GM06990 (cell line): ENCODE measurements around the gene CBY1.
A peak's percentile ranks its signal among the peaks of the same experiment; 100 is the strongest.
"Not testable (repeated sequence)": the region's sequence is repeated elsewhere in the genome, so short reads cannot be mapped to it uniquely, and the experiment has no call there.

ENCODE experiments used
- DNase-seq: peaks from one replicate; pipeline ENCODE4 v3.0.0-alpha.2; 2011; ENCODE audit not compliant: insufficient read length; ENCODE audit errors: extremely low read depth
- H3K27me3 ChIP-seq: replicated peaks from 2 replicates; pipeline ENCODE4 v1.6.0; 2011; ENCODE audit warnings: low read length; ENCODE audit not compliant: control insufficient read depth, insufficient read depth
- H3K36me3 ChIP-seq: 2 replicates; pipeline ENCODE4 v1.5.1; 2011; ENCODE audit warnings: low read length; ENCODE audit not compliant: control insufficient read depth, insufficient read depth
- H3K4me3 ChIP-seq: replicated peaks from 2 replicates; pipeline ENCODE4 v1.5.1; 2011; ENCODE audit warnings: low read depth, mild to moderate bottlenecking, control low read depth, low read length
- CTCF ChIP-seq: IDR thresholded peaks from 2 replicates; pipeline ENCODE4 v1.5.1; 2011; ENCODE audit warnings: low read length, control low read depth, mild to moderate bottlenecking, inconsistent platforms; ENCODE audit not compliant: insufficient read depth, poor library complexity, severe bottlenecking

The CBY1 gene

GRCh38 chr22:38612217-38613006 lies 44.0 kb upstream of the CBY1 start:
- H3K36me3 ChIP-seq: no peaks in the 10 kb centered on the region
- no peaks in the 10 kb centered on the region for H3K27me3 ChIP-seq
- H3K4me3 ChIP-seq: no peak overlapping the region
- TF ChIP-seq CTCF: no peak
- DNase-seq: no peak

- no peak overlapping the region for H3K4me3 ChIP-seq
- TF ChIP-seq CTCF: no peak
- DNase-seq: peak; percentile 44
- H3K36me3 ChIP-seq: no peaks in the 10 kb centered on the region
- H3K27me3 ChIP-seq: no peaks in the 10 kb centered on the region
These were observed 42.9 kb upstream of the CBY1 start for GRCh38 chr22:38613588-38613987.

GRCh38 chr22:38614332-38615063 lies 41.9 kb upstream of the CBY1 start:
- Histone ChIP-seq H3K36me3 (no peaks in the 10 kb centered on the region), H3K4me3 (no peak overlapping the region), H3K27me3 (no peaks in the 10 kb centered on the region)
- peak; percentile 30 for DNase-seq
- no peak for TF ChIP-seq CTCF

GRCh38 chr22:38615064-38615405 lies 41.4 kb upstream of the CBY1 start:
- not testable (repeated sequence) for H3K4me3 ChIP-seq, H3K27me3 ChIP-seq, H3K36me3 ChIP-seq, DNase-seq

GRCh38 chr22:38618258-38618657 lies 38.2 kb upstream of the CBY1 start:
- Histone ChIP-seq H3K4me3 (no peak overlapping the region), H3K27me3 (no peaks in the 10 kb centered on the region), H3K36me3 (no peaks in the 10 kb centered on the region)
- DNase-seq: no peak
- TF ChIP-seq CTCF: no peak

GRCh38 chr22:38618682-38619081 lies 37.8 kb upstream of the CBY1 start:
- Histone ChIP-seq H3K36me3 (no peaks in the 10 kb centered on the region), H3K27me3 (no peaks in the 10 kb centered on the region), H3K4me3 (no peak overlapping the region)
- no peak for DNase-seq
- no peak for TF ChIP-seq CTCF
